B cell (primary cell): ENCODE measurements around the gene STIM1. TPM values are rescaled to one million over a fixed set of nuclear protein-coding genes. Genes with fewer than 3 reads are reported as not detected.

Source experiments
- ATAC-seq: fragments of 200-7000 bp; cut with Tn5 transposase; one replicate; pipeline ENCODE4 v1.10.0; 2021; ENCODE audit warnings: low read depth, mild to moderate bottlenecking, moderate number of reproducible peaks, moderate library complexity
- CTCF ChIA-PET: fragments of 350-600 bp; sonication (Branson Sonifier 250); formaldehyde crosslinking; loops from one replicate; lab custom pipeline; 2021; ENCODE audit warnings: antibody characterized with exemption, inconsistent platforms; lab: Charles Lee
- POLR2A ChIA-PET: fragments of 350-600 bp; sonication (Branson Sonifier 250); formaldehyde crosslinking; loops from one replicate; lab custom pipeline; 2021; ENCODE audit warnings: antibody characterized with exemption; lab: Charles Lee
- DNase-seq: peaks from one replicate; pipeline ENCODE4 v3.0.0; 2013
- H2AFZ ChIP-seq: 2 replicates; pipeline ENCODE4 v1.6.1; 2012; ENCODE audit warnings: mild to moderate bottlenecking, low read depth, low read length; ENCODE audit not compliant: insufficient read depth, poor library complexity, severe bottlenecking
- H3K27ac ChIP-seq, 2 donors: 1 replicate in 1 of 2; 2 replicates in 1 of 2; pipeline ENCODE4 v1.5.1; 2012 to 2013; ENCODE audit warnings: low read length in 2 of 2, mild to moderate bottlenecking in 2 of 2, moderate library complexity in 1 of 2
- H3K27me3 ChIP-seq, 4 experiments: fragments of 200-600 bp in 1 of 4; sonication (generic) in 1 of 4; replicated peaks in 1 of 4; 1 replicate in 2 of 4; 2 replicates in 2 of 4; pipeline versions ENCODE4 v1.6.1 to v1.7.0; 2013 to 2016; ENCODE audit warnings: low read length in 3 of 4, mild to moderate bottlenecking in 2 of 4, mixed read lengths in 1 of 4, moderate library complexity in 1 of 4; ENCODE audit not compliant: insufficient read depth in 4 of 4, control insufficient read depth in 3 of 4; ENCODE audit errors: control extremely low read depth in 1 of 4
- H3K36me3 ChIP-seq, 2 experiments: replicated peaks in 1 of 2; 1 replicate in 1 of 2; 2 replicates in 1 of 2; pipeline versions ENCODE4 v1.6.1 to v1.7.1; 2013; ENCODE audit warnings: low read length in 1 of 2; ENCODE audit not compliant: insufficient read depth in 2 of 2, control insufficient read depth in 1 of 2; ENCODE audit errors: control extremely low read depth in 1 of 2, extremely low read depth in 1 of 2
- H3K4me1 ChIP-seq, 2 donors: fragments of 200-600 bp in 1 of 2; sonication (generic) in 1 of 2; 1 replicate in 1 of 2; 2 replicates in 1 of 2; pipeline versions ENCODE4 v1.5.1 to v1.6.1; 2013 to 2017; ENCODE audit warnings: low read length in 2 of 2; ENCODE audit not compliant: control insufficient read depth in 2 of 2, insufficient read depth in 2 of 2
- H3K4me2 ChIP-seq: replicated peaks from 2 replicates; pipeline ENCODE3; 2012; ENCODE audit warnings: mild to moderate bottlenecking, low read depth, low read length; ENCODE audit not compliant: poor library complexity, severe bottlenecking
- H3K4me3 ChIP-seq, 5 experiments: fragments of 200-600 bp in 1 of 5; sonication (generic) in 1 of 5; 1 replicate in 3 of 5; 2 replicates in 2 of 5; pipeline versions ENCODE4 v1.5.1 to v1.7.0; 2011 to 2016; ENCODE audit warnings: low read length in 4 of 5, mild to moderate bottlenecking in 4 of 5, low read depth in 2 of 5, control low read depth in 1 of 5, moderate library complexity in 1 of 5; ENCODE audit not compliant: insufficient read depth in 1 of 5; ENCODE audit errors: control extremely low read depth in 1 of 5, extremely low read depth in 1 of 5
- H3K79me2 ChIP-seq: fragments of 200-600 bp; sonication (generic); one replicate; pipeline ENCODE4 v1.6.0; 2016; ENCODE audit warnings: low read length; ENCODE audit not compliant: control insufficient read depth, insufficient read depth
- H3K9ac ChIP-seq: fragments of 200-600 bp; sonication (generic); 2 replicates; pipeline ENCODE4 v1.6.1; 2017; ENCODE audit warnings: mild to moderate bottlenecking, low read length, moderate library complexity
- H3K9me3 ChIP-seq, 3 donors: one replicate each; pipeline versions ENCODE4 v1.6.1 to v1.7.1; 2013; ENCODE audit warnings: low read length in 2 of 3; ENCODE audit not compliant: control insufficient read depth in 2 of 3, insufficient read depth in 1 of 3; ENCODE audit errors: control extremely low read depth in 1 of 3
- H4K20me1 ChIP-seq: 2 replicates; pipeline ENCODE4 v1.6.0; 2012; ENCODE audit warnings: mild to moderate bottlenecking, low read length; ENCODE audit not compliant: insufficient read depth, control insufficient read depth, poor library complexity, severe bottlenecking
- H3K27ac Mint-ChIP-seq: one replicate; pipeline ENCODE4 v1.8.0; 2021; ENCODE audit warnings: mixed read lengths
- H3K27me3 Mint-ChIP-seq: one replicate; pipeline ENCODE4 v1.8.0; 2021; ENCODE audit warnings: mixed read lengths
- H3K4me1 Mint-ChIP-seq: one replicate; pipeline ENCODE4 v1.8.0; 2021; ENCODE audit warnings: mixed read lengths
- H3K4me3 Mint-ChIP-seq: one replicate; pipeline ENCODE4 v1.8.0; 2021; ENCODE audit warnings: mixed read lengths
- H3K9me3 Mint-ChIP-seq: one replicate; pipeline ENCODE4 v1.8.0; 2022; ENCODE audit warnings: mixed read lengths; ENCODE audit not compliant: insufficient read depth
- CTCF ChIP-seq: fragments of 200-600 bp; IDR thresholded peaks from one replicate; pipeline ENCODE4 v1.8.0; 2022; ENCODE audit warnings: antibody characterized with exemption, mild to moderate bottlenecking
- EZH2 ChIP-seq: IDR thresholded peaks from 2 replicates; pipeline ENCODE4 v1.6.1; 2012; ENCODE audit warnings: borderline replicate concordance, low read depth, mild to moderate bottlenecking, moderate library complexity, low read length; ENCODE audit not compliant: insufficient read depth, poor library complexity, severe bottlenecking
- WGBS: methylation state at CpG from one replicate; pipeline ENCODE4 v1.1.5; 2013; ENCODE audit warnings: missing lambda C conversion rate; ENCODE audit not compliant: insufficient coverage; 5-methylcytosine and 5-hydroxymethylcytosine counted together
- intact Hi-C: fragments of 100-400 bp; cut with micrococcal nuclease; formaldehyde crosslinking; loops from one replicate; pipeline ENCODE4 v1.10.0; 2022
- polyA plus RNA-seq: library from polyadenylated mRNA; depleted of rRNA; stranded (reverse); fragments of >200 nt; gene quantifications from 2 replicates; pipeline ENCODE4 v1.2.3, GENCODE V29; 2012
- total RNA-seq, 2 donors: library from RNA; stranded (reverse); fragments of 120-200 nt in 1 of 2; gene quantifications; 1 replicate in 1 of 2; 2 replicates in 1 of 2; pipeline versions ENCODE4 v1.2.3 to v1.2.4, GENCODE V29; 2013 to 2022

The STIM1 gene
- total and polyA plus RNA-seq, 2 donors (not counting 1 experiment from before 2014, with no cell fraction given): 59.4 to 76.7 TPM

DNA sequence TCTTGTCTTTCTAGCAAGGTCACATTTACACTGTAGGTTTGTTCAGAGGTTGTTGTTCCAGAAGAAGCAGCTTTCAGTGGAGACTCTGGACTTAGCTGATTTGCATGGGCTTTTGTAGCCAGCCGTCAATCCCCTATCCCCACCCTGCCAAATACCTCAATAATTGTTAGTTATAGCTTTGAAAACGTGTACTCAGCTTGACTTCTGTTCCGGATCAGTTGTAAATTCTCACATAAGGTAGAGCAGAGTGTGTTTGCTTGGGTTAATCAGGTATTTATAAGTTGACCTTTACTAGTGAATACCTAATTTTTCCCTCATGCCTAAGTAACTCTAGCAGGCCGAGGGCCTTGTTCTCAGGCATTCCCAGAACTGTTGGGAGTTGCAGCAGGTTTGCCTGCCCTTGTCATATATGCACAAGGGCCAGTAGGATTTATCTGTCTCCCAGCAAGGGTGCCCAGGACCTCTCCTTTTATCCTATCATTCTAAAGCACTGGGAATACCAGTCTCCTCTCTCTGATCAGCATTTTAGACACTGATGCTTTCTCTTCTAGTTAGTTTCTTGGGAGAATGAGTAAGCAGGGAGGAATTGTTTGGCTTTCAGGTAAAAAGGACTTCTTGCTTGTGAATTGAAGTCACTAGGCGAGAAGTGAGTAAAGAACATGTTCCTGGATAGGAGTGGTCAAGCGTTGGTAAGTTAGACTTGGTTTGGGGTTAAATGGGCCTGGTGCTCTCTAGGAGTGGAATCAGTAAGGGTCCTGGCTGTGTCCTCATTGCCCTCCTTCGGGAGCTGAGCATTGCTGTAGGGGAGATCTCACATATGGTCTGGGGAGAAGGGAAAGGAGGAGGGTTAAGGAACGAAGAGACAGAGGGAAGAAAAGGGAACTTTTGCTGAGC is 22.1 kb downstream of the STIM1 start:
- Histone ChIP-seq H3K9me3 (no peaks in the 10 kb centered on the region), H3K27me3 (no peaks in the 10 kb centered on the region), H3K36me3 (no peaks in the 10 kb centered on the region), H3K27ac (peak overlapping the region; percentile 46 to 93), H3K4me1 (peaks cover 75 to 87% of the 10 kb centered on the region in 2 donors), H3K79me2 (peaks cover 98% of the 10 kb centered on the region), H4K20me1 (peaks cover 14% of the 10 kb centered on the region), H2AFZ (no peak overlapping the region), H3K4me2 (peak overlapping the region; percentile 20), H3K9ac (no peak overlapping the region), H3K4me3 (no peak overlapping the region)
- intact Hi-C loops: no loop called here
- Mint-ChIP-seq H3K4me1 (peaks cover 82% of the 10 kb centered on the region), H3K27me3 (no peaks in the 10 kb centered on the region), H3K4me3 (peak overlapping the region; percentile 58), H3K27ac (peak overlapping the region; percentile 90), H3K9me3 (no peaks in the 10 kb centered on the region)
- CTCF ChIA-PET: interaction anchor here (0.6 to 36.8 kb wide), 8 partner anchors 12 to 195 kb away, joined by 3 to 662 read pairs (median 6); partner anchors contain the start of genes RHOG and STIM1
- TF ChIP-seq EZH2 (no peak), CTCF (no peak)
- DNase-seq: no peak
- no peak for ATAC-seq
- WGBS: 77% methylated on average over 4 of the region's 8 CpGs
- POLR2A ChIA-PET: interaction anchor here (0.7 to 1.8 kb wide), 4 partner anchors 9 to 47 kb away, joined by 3 to 16 read pairs (median 4); partner anchors contain the start of gene STIM1

GRCh38 chr11:3878258-3878584 is 22.8 kb downstream of the STIM1 start:
- H3K27me3 Mint-ChIP-seq: no peaks in the 10 kb centered on the region
- H3K4me2 ChIP-seq: peak overlapping the region; percentile 20
- peak overlapping the region; percentile 58 for H3K4me3 Mint-ChIP-seq
- ATAC-seq (no peak), DNase-seq (no peak)
- intact Hi-C loops: no loop called here
- peaks cover 83% of the 10 kb centered on the region for H3K4me1 Mint-ChIP-seq
- H3K9me3 Mint-ChIP-seq: no peaks in the 10 kb centered on the region
- no peaks in the 10 kb centered on the region for H3K36me3 ChIP-seq
- peaks cover 14% of the 10 kb centered on the region for H4K20me1 ChIP-seq
- peaks cover 99% of the 10 kb centered on the region for H3K79me2 ChIP-seq
- H3K9ac ChIP-seq: no peak overlapping the region
- no peaks in the 10 kb centered on the region for H3K27me3 ChIP-seq
- no peak overlapping the region for H3K4me3 ChIP-seq
- no peaks in the 10 kb centered on the region for H3K9me3 ChIP-seq
- CTCF ChIA-PET: interaction anchor here (0.6 to 36.8 kb wide), 9 partner anchors 11 to 194 kb away, joined by 3 to 662 read pairs (median 4); partner anchors contain the start of genes RHOG and STIM1
- H2AFZ ChIP-seq: no peak overlapping the region
- peaks cover 81 to 83% of the 10 kb centered on the region in 2 donors for H3K4me1 ChIP-seq
- POLR2A ChIA-PET: interaction anchor here (0.5 to 1.8 kb wide), 4 partner anchors 16 to 46 kb away, joined by 3 to 16 read pairs (median 5); partner anchors contain the start of gene STIM1
- TF ChIP-seq CTCF (no peak), EZH2 (no peak)
- H3K27ac Mint-ChIP-seq: peak overlapping the region; percentile 90
- H3K27ac ChIP-seq: peak overlapping the region; percentile 24 to 93
